HepG2 (cell line): ENCODE results near the gene ARHGEF4. TPM values are rescaled to one million over a fixed set of nuclear protein-coding genes. Genes with fewer than 3 reads are reported as not detected.

Experiments used
- ATAC-seq: fragments of 200-7000 bp; cut with Tn5 transposase; 3 replicates; pipeline ENCODE4 v1.9.1; 2020; ENCODE audit warnings: mild to moderate bottlenecking, moderate library complexity
- BruUV-seq: library from RNA; stranded (reverse); fragments of 400-500 nt; replicated peaks from 2 replicates; lab custom pipeline; 2021; lab: Mats Ljungman, UMichigan
- CTCF ChIA-PET: fragments of 300-600 bp; formaldehyde crosslinking; extraction: SDS; loops from one replicate; lab custom pipeline; 2021; ENCODE audit warnings: low total read pairs, inconsistent platforms, low intra/inter-chr PET ratio; lab: Yijun Ruan, JAX
- POLR2A ChIA-PET: fragments of 350-600 bp; sonication (Branson Sonifier 250); formaldehyde crosslinking; loops from one replicate; lab custom pipeline; 2020; ENCODE audit warnings: antibody characterized with exemption, inconsistent platforms; lab: Yijun Ruan, JAX
- DNase-seq: peaks from one replicate; pipeline ENCODE4 v3.0.0-alpha.2; 2015; ENCODE audit warnings: low spot score
- FAIRE-seq: peaks from 3 replicates; lab custom pipeline; 2011; peaks lifted over from hg19 to GRCh38; lab: Jason Lieb, UNC
- H2AFZ ChIP-seq: one replicate; pipeline ENCODE4 v1.6.1; 2011; ENCODE audit warnings: low read length, inconsistent platforms
- H3K27ac ChIP-seq: fragments of 300-600 bp; 3 replicates; pipeline ENCODE4 v1.8.0; 2011; ENCODE audit warnings: mixed run types, mild to moderate bottlenecking, mixed read lengths, low read length, inconsistent platforms; ENCODE audit not compliant: insufficient read depth; ENCODE audit errors: extremely low read length
- H3K27me3 ChIP-seq, 2 experiments: fragments of 200-600 bp in 1 of 2; 2 replicates in 1 of 2; 3 replicates in 1 of 2; pipeline versions ENCODE4 v1.6.0 to v1.8.0; 2011; ENCODE audit warnings: low read length in 2 of 2, mild to moderate bottlenecking in 2 of 2, moderate library complexity in 2 of 2, inconsistent platforms in 1 of 2; ENCODE audit not compliant: insufficient read depth in 2 of 2, control insufficient read depth in 1 of 2
- H3K36me3 ChIP-seq, 2 experiments: fragments of 200-600 bp in 1 of 2; replicated peaks in 1 of 2; 2 replicates in 1 of 2; 3 replicates in 1 of 2; pipeline versions ENCODE4 v1.5.1 to v1.8.0; 2011; ENCODE audit warnings: low read length in 2 of 2, inconsistent platforms in 1 of 2; ENCODE audit not compliant: insufficient read depth in 2 of 2, control insufficient read depth in 1 of 2
- H3K4me1 ChIP-seq: 2 replicates; pipeline ENCODE4 v1.5.1; 2012; ENCODE audit warnings: low read length, inconsistent platforms; ENCODE audit not compliant: insufficient read depth
- H3K4me2 ChIP-seq: 2 replicates; pipeline ENCODE4 v1.6.0; 2011; ENCODE audit warnings: low read depth, low read length, inconsistent platforms
- H3K4me3 ChIP-seq, 3 experiments: fragments of 200-600 bp in 1 of 3; sonication (generic), shearing (Covaris generic) in 1 of 3; replicated peaks in 1 of 3; 2 replicates each; pipeline ENCODE4 v1.5.1; 2011 to 2016; ENCODE audit warnings: low read length in 3 of 3, inconsistent platforms in 2 of 3, low read depth in 2 of 3, mild to moderate bottlenecking in 2 of 3, control low read depth in 1 of 3, mixed read lengths in 1 of 3; ENCODE audit not compliant: insufficient read depth in 1 of 3
- H3K79me2 ChIP-seq: one replicate; pipeline ENCODE4 v1.6.1; 2011; ENCODE audit warnings: low read length, inconsistent platforms; ENCODE audit not compliant: insufficient read depth
- H3K9ac ChIP-seq: 2 replicates; pipeline ENCODE4 v1.6.0; 2011; ENCODE audit warnings: mild to moderate bottlenecking, low read depth, low read length, inconsistent platforms; ENCODE audit not compliant: insufficient read depth
- H3K9me3 ChIP-seq: 2 replicates; pipeline ENCODE4 v1.5.1; 2012; ENCODE audit warnings: mild to moderate bottlenecking, low read length
- H4K20me1 ChIP-seq: 2 replicates; pipeline ENCODE4 v1.6.0; 2011; ENCODE audit warnings: inconsistent platforms, mild to moderate bottlenecking, low read length, moderate library complexity; ENCODE audit not compliant: insufficient read depth
- ARHGAP35 ChIP-seq: sonication (generic); formaldehyde crosslinking; IDR thresholded peaks from 2 replicates; pipeline ENCODE4 v1.9.0; 2022; ENCODE audit warnings: mild to moderate bottlenecking, inconsistent platforms, moderate library complexity, missing genetic modification reagents, borderline replicate concordance
- EEA1 ChIP-seq: sonication (generic); formaldehyde crosslinking; IDR thresholded peaks from 2 replicates; pipeline ENCODE4 v1.5.1; 2020; ENCODE audit warnings: mild to moderate bottlenecking, missing genetic modification reagents, borderline replicate concordance
- NRL ChIP-seq: sonication (generic); formaldehyde crosslinking; IDR thresholded peaks from 2 replicates; pipeline ENCODE4 v1.5.0; 2020; ENCODE audit warnings: missing genetic modification reagents, mild to moderate bottlenecking, moderate library complexity, borderline replicate concordance
- PAXIP1 ChIP-seq: sonication (generic); formaldehyde crosslinking; conservative IDR thresholded peaks from 2 replicates; pipeline ENCODE4 v1.4.0; 2020; ENCODE audit warnings: mild to moderate bottlenecking, missing genetic modification reagents, moderate library complexity
- SAFB2 ChIP-seq: sonication (generic); formaldehyde crosslinking; IDR thresholded peaks from 2 replicates; pipeline ENCODE4 v1.5.1; 2020; ENCODE audit warnings: missing genetic modification reagents, low read depth, mild to moderate bottlenecking, borderline replicate concordance
- THAP9 ChIP-seq: sonication (generic); formaldehyde crosslinking; IDR thresholded peaks from 2 replicates; pipeline ENCODE4; 2020; ENCODE audit warnings: missing genetic modification reagents, mild to moderate bottlenecking, borderline replicate concordance
- ZHX2 ChIP-seq, 2 experiments: sonication (generic) in 1 of 2; formaldehyde crosslinking in 1 of 2; IDR thresholded peaks; 2 replicates each; pipeline versions ENCODE4 v1.6.1 to v1.9.0; 2014 to 2022; ENCODE audit warnings: antibody characterized with exemption in 1 of 2, borderline replicate concordance in 1 of 2, inconsistent platforms in 1 of 2, low read depth in 1 of 2, missing genetic modification reagents in 1 of 2
- ZNF136 ChIP-seq: sonication (generic); formaldehyde crosslinking; IDR thresholded peaks from 2 replicates; pipeline ENCODE4 v1.8.1; 2022; ENCODE audit warnings: low read depth, mild to moderate bottlenecking, moderate library complexity, missing genetic modification reagents
- ZNF891 ChIP-seq: sonication (generic); formaldehyde crosslinking; IDR thresholded peaks from 2 replicates; pipeline ENCODE4 v1.5.0; 2020; ENCODE audit warnings: mild to moderate bottlenecking, missing genetic modification reagents
- WGBS: methylation state at CpG from one replicate; pipeline ENCODE4 v1.1.6; 2017; ENCODE audit warnings: low lambda C conversion rate; 5-methylcytosine and 5-hydroxymethylcytosine counted together
- in situ Hi-C: cut with HindIII; loops from 2 replicates; pipeline ENCODE4 v1.10.0; 2017; ENCODE audit warnings: low pct_unique_long_range_greater_than_20kb; ENCODE audit not compliant: extremely low pct_ligation_motif_present
- intact Hi-C: fragments of 100-400 bp; cut with micrococcal nuclease; formaldehyde crosslinking; loops from one replicate; pipeline ENCODE4 v1.10.0; 2022; ENCODE audit not compliant: unreplicated experiment
- polyA plus RNA-seq, 8 experiments: library from polyadenylated mRNA; depleted of rRNA in 3 of 8; stranded (reverse) in 7 of 8; unstranded in 1 of 8; fragments of >200 nt; fragmentation: Illumina TruSeq in 4 of 8; extraction: Trizol in 4 of 8; gene quantifications; 2 replicates each; pipeline versions ENCODE4 v1.2.1 to v1.2.3, GENCODE V29; 2011 to 2016; ENCODE audit warnings: low read depth in 4 of 8, missing spikeins in 1 of 8, mixed read lengths in 1 of 8; ENCODE audit not compliant: insufficient read depth in 1 of 8
- total RNA-seq, 5 experiments: library from RNA; depleted of rRNA; stranded (reverse); fragments of >200 nt; fragmentation: Illumina TruSeq; extraction: Trizol; gene quantifications; 2 replicates each; pipeline ENCODE4 v1.2.3, GENCODE V29; 2016; ENCODE audit warnings: low read depth in 1 of 5

Gene ARHGEF4
- total and polyA plus RNA-seq, 2 of the 13 experiments (the other 11 are each of a cell fraction or from before 2014, with no cell fraction given), result 0.11 to 0.13 TPM

GRCh38 chr2:130947967-130948366, 111.3 kb downstream of the ARHGEF4 start (continued):
- TF ChIP-seq ZHX2 (IDR thresholded peaks at IDR 0.05; ENCODE audit: low read depth) (no peak), ZHX2 (CRISPR knock-in tag; IDR thresholded peaks at IDR 0.05; ENCODE audit: borderline replicate concordance) (no peak), ZNF136 (CRISPR knock-in tag) (no peak), NRL (CRISPR knock-in tag) (no peak), ZNF891 (CRISPR knock-in tag) (no peak), EEA1 (CRISPR knock-in tag) (no peak)

GRCh38 chr2:130949954-130950353, 113.2 kb downstream of the ARHGEF4 start:
- DNase-seq (no peak), ATAC-seq (no peak), FAIRE-seq (no peak)
- Histone ChIP-seq H3K9ac (no peak overlapping the region), H3K4me3 (no peak overlapping the region), H3K4me2 (no peak overlapping the region), H2AFZ (no peak overlapping the region), H3K27ac (no peak overlapping the region), H3K9me3 (peaks cover 6% of the 10 kb centered on the region; the same call in 1 of the 2 replicates), H3K79me2 (no peaks in the 10 kb centered on the region), H4K20me1 (no peaks in the 10 kb centered on the region), H3K4me1 (no peaks in the 10 kb centered on the region), H3K27me3 (peaks cover 1 to 8% of the 10 kb centered on the region in 2 experiments; a peak in 2 of 5 replicates), H3K36me3 (no peaks in the 10 kb centered on the region)
- CTCF ChIA-PET, result no interaction called here
- intact Hi-C loops, result no loop called here
- no TSS peak for BruUV-seq
- 6% methylated on average over 6 of the region's 6 CpGs for WGBS
- in situ Hi-C loops, result no loop called here
- POLR2A ChIA-PET, result no interaction called here
- TF ChIP-seq SAFB2 (CRISPR knock-in tag) (no peak), ARHGAP35 (CRISPR knock-in tag) (no peak), THAP9 (CRISPR knock-in tag) (no peak), PAXIP1 (CRISPR knock-in tag) (no peak)
